Fibroblast of skin of right biceps (primary cell): Measurements from ENCODE around the gene MAML2.
A peak's percentile ranks its signal among the peaks of the same experiment; 100 is the strongest.

Experiments
- DNase-seq: peaks from one replicate; pipeline ENCODE4 v3.0.0-alpha.2; 2013

MAML2 gene

DNA sequence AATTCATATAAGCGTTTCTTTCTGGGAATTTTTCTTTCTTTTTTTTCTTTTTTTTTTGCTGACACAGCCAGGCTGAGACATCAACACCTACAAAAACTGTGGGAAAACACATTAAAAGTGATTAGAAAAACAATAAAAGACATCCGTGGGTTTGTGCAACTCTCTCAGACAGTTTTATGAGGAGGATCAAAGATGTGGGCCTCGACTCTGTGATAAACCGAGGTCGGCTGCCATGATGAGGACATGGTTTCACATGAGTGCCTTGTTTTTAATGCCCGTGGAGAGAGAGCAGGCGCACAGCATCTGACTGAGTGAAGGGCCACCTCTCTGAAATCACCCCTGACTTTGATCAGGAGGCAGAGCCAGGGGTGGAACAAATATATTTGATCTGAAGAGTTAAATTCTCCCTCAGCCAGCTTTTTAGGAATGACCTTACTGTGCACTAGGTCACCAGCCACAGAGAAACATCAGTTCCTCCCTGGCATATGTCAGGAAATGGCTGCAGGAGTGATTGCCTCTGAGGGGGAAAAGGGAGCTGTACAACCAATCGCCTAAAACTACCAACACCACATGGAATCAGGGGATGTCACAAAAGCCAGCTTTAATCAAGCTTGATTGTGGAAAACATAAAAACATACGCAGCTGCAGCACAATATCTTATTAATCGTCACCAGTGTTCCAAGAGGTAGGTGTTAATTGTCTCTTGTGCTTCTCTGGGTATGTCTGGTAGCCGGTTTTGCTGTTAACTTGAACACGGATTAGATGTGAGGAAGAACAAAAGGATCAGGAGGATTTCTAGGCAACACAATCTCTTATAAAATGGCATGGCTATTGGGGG is 164.7 kb downstream of the MAML2 start:
- DNase-seq: no peak

DNA sequence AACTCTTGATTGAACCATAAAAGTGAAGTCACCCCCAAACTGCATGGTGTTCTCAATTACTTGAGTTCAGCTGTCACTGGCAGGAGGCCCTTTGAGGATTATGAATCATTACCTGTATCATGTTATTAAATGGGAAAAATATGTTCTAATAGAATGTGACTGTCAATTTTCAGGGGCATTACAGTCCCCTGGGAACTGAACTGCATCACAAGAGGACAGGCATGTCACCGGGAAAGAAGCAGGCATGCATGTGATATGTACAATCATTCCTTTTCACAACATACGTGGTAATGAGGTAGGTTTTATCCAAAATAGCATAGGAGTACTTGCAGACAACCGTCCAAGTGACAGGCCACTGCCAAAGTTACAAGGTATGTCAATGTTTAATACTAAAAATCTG is 165.8 kb downstream of the MAML2 start:
- no peak for DNase-seq

DNA sequence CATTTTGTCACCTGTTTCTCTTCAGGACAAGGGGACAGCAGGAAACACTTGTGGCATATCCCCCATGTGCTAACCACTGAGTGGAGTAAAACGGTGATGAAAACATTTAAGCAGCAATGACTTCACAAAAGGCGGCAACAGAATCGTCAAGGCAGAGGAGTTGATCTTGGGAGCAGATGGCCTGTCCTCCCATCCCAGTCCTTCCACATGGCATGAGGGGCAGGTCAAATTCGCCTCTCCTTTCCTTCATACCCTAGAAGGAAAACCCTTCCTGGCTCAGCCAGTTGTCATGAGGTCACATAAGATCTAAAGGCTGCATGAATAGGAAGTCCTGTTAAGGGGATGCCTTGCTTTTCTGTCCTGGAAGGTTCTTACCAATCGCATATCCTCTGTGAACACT is 169.1 kb downstream of the MAML2 start:
- DNase-seq: no peak

DNA sequence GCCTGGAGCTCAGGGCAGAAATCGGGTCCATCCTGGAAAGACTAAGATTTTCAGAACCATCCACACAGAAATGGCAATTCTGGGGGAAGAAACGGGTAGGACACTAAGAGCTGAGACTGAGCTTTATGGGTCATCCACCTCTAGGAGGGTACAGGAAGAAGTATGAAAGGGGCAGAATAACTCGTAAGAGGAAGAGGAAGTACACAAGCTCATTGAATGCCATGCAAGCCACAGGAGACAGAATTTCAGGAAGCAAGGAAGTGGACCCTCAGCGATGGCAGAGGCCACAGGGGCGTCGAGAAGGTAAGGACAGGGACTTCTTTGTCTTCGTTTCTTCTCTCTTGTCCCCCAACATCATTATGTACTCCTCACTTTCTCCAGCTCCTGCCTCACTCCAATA is 169.6 kb downstream of the MAML2 start:
- no peak for DNase-seq

DNA sequence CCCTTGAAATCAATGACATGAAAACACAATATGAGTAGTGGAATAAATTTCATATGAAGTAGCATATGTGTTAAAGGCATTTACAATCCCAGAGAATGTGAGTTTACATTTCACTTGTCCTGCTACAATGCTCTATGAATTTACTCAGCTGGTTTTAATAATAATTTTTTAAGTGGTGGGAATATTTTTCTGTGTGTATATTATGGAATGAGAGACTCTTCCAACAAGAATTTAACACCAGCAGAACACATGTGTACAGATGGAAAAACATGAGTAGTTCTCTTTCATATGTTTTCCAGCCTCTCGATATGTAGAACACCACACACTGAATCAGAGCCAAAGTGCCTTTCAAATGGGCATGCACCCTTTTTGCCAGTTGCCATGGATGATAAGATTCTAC is 170.4 kb downstream of the MAML2 start:
- DNase-seq: peak; percentile 54

DNA sequence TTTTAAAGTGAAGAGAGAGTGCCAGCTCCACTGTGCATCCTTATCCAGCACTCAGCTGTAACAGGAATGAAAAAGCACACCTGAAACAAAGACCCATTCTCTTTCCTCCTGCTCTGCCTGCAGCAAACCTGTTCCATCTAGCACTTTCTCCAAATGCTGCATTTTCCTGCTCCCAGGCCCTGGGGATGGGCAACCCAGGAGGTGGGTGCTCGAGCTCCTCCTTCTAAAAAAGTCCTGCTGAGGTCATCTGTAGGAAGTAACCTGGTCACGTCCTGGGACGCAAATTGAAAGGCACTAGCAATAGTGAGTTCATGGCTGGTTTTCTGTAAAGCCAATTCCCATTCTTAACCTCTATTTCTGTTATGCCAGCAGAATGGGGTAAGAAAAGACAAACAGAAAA is 173.7 kb downstream of the MAML2 start:
- no peak for DNase-seq

DNA sequence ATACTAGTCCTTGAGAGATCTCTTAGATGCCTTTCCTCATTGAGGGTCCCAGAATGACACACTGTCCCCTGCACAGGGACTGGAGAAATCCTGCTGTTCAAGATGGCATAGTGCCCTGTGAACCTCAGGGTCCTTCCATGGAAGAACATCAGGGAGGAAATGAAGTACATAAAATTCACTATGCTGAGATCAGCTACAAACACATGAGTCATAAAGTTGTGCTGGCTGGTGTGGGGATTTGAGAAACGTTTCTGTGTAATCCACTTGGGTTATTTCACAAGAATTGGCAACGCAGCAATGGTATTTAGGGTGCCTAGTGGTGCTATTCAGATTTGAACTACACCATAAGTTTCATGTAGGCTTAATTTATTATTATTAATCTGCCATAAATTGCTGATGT is 174.4 kb downstream of the MAML2 start:
- DNase-seq: peak; percentile 90

DNA sequence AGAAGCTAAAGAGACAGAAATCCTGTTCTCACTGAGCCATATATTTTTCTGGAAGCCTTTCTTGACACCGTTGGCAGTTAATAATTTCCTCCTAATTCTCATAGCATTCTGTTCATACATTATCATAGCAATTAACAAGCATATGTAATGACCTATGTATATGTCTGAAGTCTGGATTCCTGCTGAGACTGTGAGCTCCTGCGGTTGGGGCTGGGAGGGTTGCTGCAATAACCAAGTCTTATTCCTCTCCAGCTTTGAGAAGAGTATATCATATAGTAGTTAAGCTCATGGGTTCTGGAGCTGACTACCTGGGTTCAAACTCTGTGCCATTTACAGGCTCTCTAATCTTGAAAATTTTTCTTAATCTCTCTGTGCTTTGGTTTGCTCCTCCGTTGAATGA is 175.2 kb downstream of the MAML2 start:
- DNase-seq: no peak

DNA sequence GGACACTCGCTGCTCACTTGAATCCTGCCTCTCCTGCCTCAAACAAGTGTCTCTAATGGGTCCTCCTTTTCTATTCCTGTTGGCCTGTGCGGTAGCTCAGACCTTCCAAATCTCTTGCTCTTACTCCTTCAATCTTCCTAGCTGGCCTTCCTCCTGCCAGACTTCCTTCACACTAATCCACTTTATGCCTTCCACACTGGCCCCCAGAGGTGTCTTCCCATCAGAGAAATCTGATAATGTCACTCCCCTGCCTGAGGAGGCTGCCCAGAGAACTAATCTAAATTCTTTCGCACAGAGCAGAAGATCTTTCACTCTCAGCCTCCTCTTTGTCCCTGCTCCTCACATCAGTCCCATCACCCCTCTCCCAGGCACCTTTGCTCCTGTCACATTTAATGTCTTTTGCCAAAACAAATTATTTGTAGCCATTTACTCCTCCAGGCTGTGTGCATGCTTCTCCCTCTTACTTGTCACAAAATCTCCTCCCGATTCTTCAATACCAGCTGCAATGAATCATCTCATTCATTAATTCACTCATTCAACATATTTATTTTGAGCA is 175.7 kb downstream of the MAML2 start:
- no peak for DNase-seq

DNA sequence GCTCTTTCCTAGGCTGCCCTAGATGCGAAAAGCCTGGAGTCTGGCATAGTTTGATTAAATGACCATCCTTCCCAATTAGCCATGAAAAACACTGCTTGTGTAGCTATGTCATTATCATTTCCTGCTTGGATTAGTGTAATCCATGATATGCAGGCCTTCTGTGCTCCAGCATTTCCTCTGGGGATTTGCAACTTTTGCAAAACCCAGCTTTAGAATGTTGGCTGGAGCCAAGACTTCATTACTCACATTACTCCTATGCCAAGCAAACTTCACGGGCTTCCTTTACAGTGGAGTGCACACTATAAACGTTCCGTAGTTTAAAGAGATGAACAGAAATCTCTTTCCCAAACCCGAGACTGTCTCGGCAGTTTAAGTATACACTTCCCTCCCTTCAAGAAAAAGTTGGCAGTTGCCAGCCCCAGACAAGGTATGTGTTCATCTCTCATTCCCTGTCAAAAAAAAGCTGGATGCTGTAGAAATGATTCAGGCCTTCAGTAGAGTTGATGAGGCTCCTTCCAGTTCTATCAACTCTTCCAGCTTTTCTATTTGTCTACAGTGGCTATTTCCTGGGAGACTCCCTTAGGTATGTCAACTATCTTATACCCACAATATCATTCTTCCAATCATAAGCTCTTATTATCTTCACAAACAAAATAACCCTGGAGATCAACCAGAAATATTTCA is 180.0 kb downstream of the MAML2 start:
- DNase-seq: peak; percentile 98

DNA sequence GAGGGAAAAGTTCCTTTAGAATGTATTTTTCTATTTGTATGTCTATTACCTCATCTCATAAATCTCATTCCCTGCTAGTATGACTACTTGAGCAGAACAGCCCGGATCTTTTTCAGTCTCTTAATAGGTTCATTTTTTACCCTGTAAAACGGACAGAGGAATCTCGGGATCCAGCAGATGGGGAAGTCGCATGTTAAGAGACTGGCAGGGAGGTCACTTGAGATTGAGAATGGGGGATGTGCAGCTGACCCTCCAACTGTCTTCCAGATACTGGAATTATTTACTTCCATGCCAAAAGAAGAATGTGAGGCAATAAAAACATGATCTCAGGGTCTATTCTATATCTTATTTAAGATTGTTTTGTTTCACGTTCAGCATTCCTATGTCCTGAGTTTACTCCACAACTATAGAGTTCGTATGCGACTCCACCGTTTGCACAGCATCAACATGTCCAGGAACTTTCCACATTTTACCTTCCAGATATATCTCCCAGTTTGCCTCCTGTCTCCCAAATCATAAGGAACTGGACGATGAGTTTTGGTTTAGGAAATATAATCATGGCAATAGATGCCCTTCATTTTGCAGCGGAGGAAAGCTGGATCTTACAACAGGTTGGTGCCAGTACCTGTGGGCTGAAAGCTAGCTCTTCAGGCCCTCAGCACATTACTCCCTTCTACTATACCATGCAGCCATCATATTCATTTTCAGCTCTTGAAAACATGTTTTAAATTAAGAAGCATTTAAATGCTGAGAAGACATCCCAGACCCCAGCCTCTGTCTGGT is 181.5 kb downstream of the MAML2 start:
- DNase-seq: peak; percentile 77

DNA sequence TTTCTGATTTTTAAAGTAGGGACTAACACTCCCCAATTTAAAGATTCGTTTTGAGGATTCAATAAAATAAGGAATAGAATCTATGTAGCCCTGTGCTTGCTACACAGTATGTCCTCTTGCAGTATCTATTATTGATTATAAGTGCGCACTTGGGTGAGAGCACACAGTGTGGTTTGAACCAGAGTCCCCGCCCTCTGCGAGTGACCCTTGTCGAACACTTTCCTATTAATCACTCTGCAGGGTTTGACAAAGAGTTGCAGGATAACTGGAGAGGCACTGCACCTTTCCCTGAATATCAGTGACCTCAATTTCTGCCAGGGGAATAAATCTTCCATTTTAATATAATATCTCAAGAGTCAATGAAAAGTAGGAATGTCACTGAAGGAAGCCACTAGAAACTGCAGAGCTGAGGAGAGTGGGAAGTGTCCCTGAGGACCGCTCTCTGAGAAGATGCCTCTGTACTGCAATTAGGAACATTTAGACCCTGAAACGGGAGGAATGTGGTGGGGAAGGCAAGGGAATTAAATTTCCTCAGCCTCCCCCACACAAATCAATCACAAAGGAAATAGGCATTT is 182.2 kb downstream of the MAML2 start:
- no peak for DNase-seq

DNA sequence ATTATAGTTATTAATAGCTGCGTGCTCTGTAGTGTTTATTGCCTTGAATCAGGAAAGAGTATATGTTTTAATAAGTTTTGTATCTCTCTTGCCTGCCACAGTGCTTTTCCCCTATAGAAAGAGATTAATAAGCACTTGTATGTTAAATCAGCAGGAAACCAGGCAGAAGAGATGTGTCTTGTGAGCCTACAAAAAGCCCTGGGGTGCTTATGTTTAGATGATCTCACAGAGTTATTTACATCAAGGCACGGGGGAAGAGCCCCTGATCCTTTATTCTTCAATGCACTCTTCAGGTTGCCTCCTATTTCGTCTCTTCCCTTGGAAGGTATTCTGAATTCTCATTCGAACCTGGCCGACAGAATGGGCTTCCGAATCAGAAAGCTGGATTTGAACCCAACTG is 183.0 kb downstream of the MAML2 start:
- DNase-seq: no peak

DNA sequence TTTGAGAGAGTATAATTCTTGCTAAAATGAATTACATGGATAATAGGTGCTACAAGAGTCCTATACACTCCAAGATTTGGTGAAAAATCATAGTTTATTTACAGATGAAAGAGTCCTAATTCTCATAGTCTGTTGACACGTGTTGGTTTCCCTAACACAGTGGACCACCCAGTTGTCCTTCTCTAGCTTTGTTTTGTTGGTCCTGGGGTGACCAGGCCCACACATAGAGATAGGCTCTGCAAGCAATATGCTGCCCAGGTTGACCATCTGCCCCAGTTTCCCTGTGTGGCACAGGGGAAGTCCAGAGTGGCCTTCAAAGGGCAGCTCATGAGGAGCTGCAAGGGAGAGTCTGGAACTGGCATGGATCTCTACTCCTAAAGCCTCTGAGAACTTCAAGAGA is 184.9 kb downstream of the MAML2 start:
- DNase-seq: no peak

DNA sequence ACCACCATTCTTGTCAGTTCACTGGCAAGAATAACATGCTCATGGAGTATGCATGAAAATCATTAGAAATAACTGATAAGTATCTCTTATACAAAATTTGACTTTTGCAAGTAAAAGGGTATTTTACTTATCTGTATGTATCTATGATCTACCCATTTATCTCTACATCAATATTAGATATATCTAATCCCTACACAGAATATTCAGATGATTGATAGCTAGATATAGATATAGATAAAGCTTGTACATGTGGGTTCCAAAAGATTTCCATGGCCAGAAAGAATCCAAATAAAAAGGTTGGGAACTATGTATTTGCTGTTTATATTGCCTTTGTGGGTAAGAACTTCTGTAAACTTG is 185.5 kb downstream of the MAML2 start:
- no peak for DNase-seq

DNA sequence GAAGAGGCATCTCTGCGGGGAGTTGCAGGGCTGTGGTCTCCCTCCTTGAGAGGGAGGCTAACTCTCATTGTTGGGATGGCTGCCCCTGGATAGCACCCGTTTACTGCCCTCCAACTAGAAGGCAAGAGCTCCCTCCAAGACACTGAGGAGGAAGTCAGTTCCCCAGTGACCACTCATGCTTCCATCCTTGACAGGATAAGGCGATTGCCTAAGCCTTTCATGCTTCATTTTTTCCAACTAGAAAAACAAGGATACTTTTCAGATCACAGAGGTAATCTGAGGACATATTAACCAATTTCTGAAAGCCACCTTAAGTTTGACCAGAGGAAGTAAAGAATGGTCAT is 186.6 kb downstream of the MAML2 start:
- no peak for DNase-seq

DNA sequence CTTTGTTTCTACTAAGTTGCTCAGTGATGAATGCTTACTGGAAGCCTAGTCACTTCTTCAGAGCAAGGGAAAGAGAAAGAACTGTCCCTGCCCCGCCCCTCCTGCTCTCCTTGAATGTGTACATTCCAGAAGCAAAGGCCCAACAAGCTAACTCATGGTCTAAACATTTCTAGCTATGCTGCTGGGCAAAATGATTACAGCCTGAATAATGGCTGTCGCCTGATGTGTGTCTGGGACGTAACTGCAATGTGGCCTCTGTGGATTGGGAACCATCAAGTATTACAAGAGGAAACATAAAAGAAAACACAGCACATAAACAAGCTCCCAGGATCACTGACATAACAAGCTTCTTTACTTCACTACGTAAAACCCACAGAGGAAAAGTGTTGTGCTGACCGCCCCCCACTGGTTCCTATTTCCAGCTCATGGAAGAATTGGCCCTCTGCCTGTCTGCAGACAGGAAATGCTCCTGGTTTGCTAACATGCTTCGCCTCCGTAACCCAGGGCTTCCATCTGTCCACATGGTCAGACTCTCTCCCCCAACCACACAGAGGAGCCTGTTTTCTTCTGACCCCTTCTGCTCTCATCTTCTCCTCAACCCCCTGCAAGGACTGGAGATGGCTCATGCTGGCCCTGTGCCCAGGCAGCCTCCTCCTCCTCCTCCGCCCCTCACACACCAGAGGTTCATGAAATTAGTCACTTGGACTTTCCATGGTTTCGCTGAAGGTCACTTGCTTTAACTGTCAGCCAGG is 187.2 kb downstream of the MAML2 start:
- DNase-seq: peak; percentile 98

DNA sequence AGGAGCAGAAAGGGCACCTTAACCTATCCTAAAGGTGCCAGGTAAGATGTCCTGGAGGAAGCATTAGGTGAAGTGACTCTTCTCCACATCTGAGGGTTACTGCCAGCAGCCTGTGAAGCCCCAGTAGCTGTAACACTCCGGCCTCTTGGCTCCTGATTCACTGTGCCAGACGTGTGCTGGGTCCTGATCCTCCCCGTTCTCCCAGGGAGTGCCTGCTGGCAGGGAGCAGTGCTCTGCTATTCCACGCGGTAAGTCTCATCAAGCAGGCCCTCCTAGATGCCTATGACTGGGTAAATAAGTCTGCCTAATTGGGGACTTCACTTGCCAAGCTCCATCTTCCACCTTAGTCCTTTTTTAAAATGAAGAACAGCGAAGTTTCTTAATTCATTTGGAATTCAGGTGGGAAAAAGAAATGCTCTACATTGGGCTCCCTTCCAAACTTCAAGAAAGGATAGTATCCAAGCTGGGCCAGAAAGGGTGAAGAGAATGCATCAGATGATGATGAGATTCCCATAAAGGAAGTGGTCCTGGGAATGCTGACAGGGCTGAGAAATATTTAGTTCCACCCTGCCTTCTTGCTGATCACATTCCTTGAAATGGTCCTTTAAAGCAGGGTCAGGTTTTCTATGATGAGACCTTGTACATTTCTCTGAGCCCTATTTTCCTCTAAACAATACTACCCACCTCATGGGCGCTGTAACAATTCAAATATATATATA is 188.0 kb downstream of the MAML2 start:
- peak; percentile 93 for DNase-seq

DNA sequence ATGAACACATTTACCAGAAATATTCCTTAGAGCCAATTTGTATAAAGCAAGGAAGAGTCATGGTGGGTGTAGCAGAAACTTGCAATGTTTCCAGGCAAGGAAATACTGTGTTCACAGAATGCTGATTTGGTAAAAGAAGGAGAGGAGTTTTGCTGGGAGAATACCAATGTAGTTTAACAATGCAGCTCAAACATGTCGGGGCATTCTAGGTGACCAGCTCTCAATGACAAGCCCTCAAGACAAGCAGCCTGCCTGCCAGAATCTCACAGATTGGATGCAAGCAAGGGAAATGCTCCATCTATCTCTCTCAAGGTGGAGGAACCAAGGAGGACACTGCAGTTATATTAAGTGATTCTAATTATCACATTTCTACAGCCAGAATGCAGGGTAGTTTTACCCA is 190.4 kb downstream of the MAML2 start:
- no peak for DNase-seq

DNA sequence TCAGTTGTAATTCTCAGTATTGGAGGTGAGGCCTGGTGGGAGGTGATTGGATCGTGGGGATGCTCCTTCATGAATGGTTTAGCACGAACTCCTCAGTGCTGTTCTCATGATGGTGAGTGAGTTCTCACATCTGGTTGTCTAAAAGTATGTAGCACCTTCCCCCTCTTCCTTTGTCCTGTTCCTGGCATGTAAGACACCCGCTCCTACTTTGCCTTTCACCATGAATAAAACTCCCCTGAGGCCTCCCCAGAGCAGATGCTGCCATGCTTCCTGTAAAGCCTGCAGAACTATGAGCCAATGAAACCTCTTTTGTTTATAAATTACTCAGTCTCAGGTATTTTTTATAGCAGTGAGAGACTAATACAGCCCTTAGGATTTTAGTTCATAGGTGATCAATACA is 191.5 kb downstream of the MAML2 start:
- peak; percentile 63 for DNase-seq

DNA sequence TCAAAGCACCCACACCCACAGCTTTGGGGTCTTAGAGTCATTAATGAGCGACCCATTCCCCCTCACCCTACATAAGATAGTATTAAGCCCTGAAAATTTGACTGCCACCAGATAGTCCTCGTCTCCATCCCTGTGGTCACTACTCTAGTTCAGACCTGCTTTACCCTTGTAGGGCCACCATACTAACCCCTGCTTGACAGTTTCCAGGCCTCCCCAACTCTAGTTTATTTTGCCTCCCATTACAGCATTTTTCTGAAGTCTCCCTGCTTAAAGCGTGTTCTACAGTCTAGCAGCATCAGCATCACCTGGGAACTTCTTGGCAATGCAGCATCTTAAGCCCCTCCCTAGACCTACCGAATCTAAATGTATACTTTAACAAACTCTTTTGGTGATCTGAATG is 192.4 kb downstream of the MAML2 start:
- no peak for DNase-seq
